GM19025 (cell line): ENCODE measurements around the gene KRT81.
"Not testable (repeated sequence)": the region's sequence is repeated elsewhere in the genome, so short reads cannot be mapped to it uniquely, and the experiment has no call there.

Source experiments
- ATAC-seq: cut with Tn5 transposase; IDR thresholded peaks from one replicate; pipeline ENCODE4 v1.9.1; 2021; ENCODE audit warnings: mild to moderate bottlenecking, low read depth, moderate library complexity; ENCODE audit not compliant: unreplicated experiment

Gene KRT81

GRCh38 chr12:52318241-52318990, 27.1 kb upstream of the KRT81 start:
- no peak for ATAC-seq

- no peak for ATAC-seq
Observed at GRCh38 chr12:52317468-52318052, 26.2 kb upstream of the KRT81 start.

- ATAC-seq, result no peak
Observed at GRCh38 chr12:52316701-52317100, 25.4 kb upstream of the KRT81 start.

GRCh38 chr12:52316290-52316689, 25.0 kb upstream of the KRT81 start:
- no peak for ATAC-seq

- not testable (repeated sequence) for ATAC-seq
Observed at GRCh38 chr12:52315721-52316120, 24.4 kb upstream of the KRT81 start.

- ATAC-seq, result no peak
Observed at GRCh38 chr12:52314511-52314910, 23.2 kb upstream of the KRT81 start.

GRCh38 chr12:52313926-52314325, 22.6 kb upstream of the KRT81 start:
- no peak for ATAC-seq

- ATAC-seq, result no peak
Observed at GRCh38 chr12:52313461-52313860, 22.1 kb upstream of the KRT81 start.

GRCh38 chr12:52312086-52312485, 20.8 kb upstream of the KRT81 start:
- no peak for ATAC-seq

- ATAC-seq, result no peak
Observed at GRCh38 chr12:52311285-52311648, 19.9 kb upstream of the KRT81 start.

GRCh38 chr12:52310622-52311284, 19.4 kb upstream of the KRT81 start:
- no peak for ATAC-seq

GRCh38 chr12:52308806-52309425, 17.6 kb upstream of the KRT81 start:
- ATAC-seq, result no peak

GRCh38 chr12:52307836-52308805, 16.8 kb upstream of the KRT81 start:
- ATAC-seq, result no peak

- no peak for ATAC-seq
Observed at GRCh38 chr12:52306731-52307130, 15.4 kb upstream of the KRT81 start.

- no peak for ATAC-seq
Observed at GRCh38 chr12:52305921-52306705, 14.8 kb upstream of the KRT81 start.

GRCh38 chr12:52304941-52305411, 13.6 kb upstream of the KRT81 start:
- ATAC-seq, result peak; percentile 81

- ATAC-seq, result not testable (repeated sequence)
Observed at GRCh38 chr12:52302242-52302914, 11.0 kb upstream of the KRT81 start.

GRCh38 chr12:52301721-52302120, 10.4 kb upstream of the KRT81 start:
- not testable (repeated sequence) for ATAC-seq
